Measurements from ENCODE around the gene PDPK1.

- TF ChIP-seq, protein P1, sequence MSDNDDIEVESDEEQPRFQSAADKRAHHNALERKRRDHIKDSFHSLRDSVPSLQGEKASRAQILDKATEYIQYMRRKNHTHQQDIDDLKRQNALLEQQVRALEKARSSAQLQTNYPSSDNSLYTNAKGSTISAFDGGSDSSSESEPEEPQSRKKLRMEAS (IDR thresholded peaks at IDR 0.05): no peak
- no peak for TF ChIP-seq REST (IDR thresholded peaks at IDR 0.05; ENCODE audit: low read depth)
- no peak for TF ChIP-seq USF1 (IDR thresholded peaks at IDR 0.05)
- TF ChIP-seq ZBTB7A (IDR thresholded peaks at IDR 0.05; ENCODE audit: low read depth): no peak
- no peak for TF ChIP-seq YY1 (IDR thresholded peaks at IDR 0.05; ENCODE audit: low read depth)
- TF ChIP-seq EP300 (IDR thresholded peaks at IDR 0.05; ENCODE audit: borderline replicate concordance): no peak
- no peak for TF ChIP-seq EGR1 (IDR thresholded peaks at IDR 0.05)
- no peak for TF ChIP-seq CEBPB (IDR thresholded peaks at IDR 0.05)
- TF ChIP-seq RAD21 (IDR thresholded peaks at IDR 0.05; ENCODE audit: low read depth): no peak
- no peak for TF ChIP-seq CREB1 (IDR thresholded peaks at IDR 0.05; ENCODE audit: low read depth)
Measured at GRCh38 chr16:2584729-2585650, 47.2 kb downstream of the PDPK1 start.
